Measurements from ENCODE around the gene ACR.

- TF ChIP-seq CTCF (IDR thresholded peaks at IDR 0.05; ENCODE audit: low read depth, low read length, poor library complexity, severe bottlenecking) (no peak), EZH2phosphoT487 (IDR thresholded peaks at IDR 0.05; ENCODE audit: borderline replicate concordance, low read length) (no peak)
These were observed 39.5 kb upstream of the ACR start for GRCh38 chr22:50698546-50698945.

Data from DOHH2 (cell line).